Measurements from ENCODE around the gene CYP2U1.

DNA sequence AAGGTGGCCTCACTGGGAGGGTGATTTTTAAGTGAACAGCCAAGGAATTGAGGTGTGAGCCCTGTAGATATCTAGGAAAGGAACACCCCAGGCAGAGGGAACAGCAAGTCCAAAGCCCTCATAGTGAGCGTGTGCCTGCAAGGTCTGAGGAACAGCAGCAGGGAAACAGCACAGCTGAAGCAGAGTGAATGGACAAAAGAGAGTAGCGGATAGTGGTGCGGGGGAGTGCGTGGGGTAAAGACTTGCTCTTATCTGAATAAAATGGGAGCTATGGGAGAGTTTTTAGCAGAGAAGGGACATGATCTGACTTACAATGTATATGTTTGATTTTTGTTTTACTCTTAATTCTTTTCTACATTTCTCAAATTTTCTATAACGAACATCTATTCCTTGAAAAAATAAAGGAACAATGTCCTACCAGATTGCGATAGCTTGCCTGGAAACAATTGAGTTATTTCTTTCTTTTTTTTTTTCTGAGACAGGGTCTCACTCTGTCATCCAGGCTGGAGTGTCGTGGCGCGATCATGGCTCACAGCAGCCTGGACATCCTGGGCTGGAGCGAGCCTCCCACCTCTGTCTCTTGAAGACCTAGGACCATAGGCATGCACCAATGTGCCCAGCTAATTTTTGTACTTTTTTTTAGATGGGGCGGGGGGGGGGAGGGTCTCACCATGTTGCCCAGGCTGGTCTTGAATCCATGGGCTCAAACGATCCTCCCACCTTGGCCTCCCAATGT is 38.9 kb downstream of the CYP2U1 start:
- TF ChIP-seq ARNT (IDR thresholded peaks at IDR 0.05) (no peak), SP1 (IDR thresholded peaks at IDR 0.05) (no peak), CTBP1 (IDR thresholded peaks at IDR 0.05; ENCODE audit: borderline replicate concordance) (no peak), ELF4 (IDR thresholded peaks at IDR 0.05) (no peak)
